T-cell (primary cell): ENCODE data around the gene COL1A1. TPM values are rescaled to one million over a fixed set of nuclear protein-coding genes. Genes with fewer than 3 reads are reported as not detected.

Experiments
- ATAC-seq, 4 experiments: fragments of 200-7000 bp in 3 of 4; fragments of 150-1000 bp in 1 of 4; cut with Tn5 transposase; replicated peaks in 1 of 4; 1 replicate in 3 of 4; 2 replicates in 1 of 4; pipeline ENCODE4 v1.10.0; 2021; ENCODE audit warnings: moderate library complexity in 3 of 4, mild to moderate bottlenecking in 2 of 4, moderate number of reproducible peaks in 1 of 4
- CTCF ChIA-PET, 2 donors: fragments of 300-600 bp; sonication (Branson Sonifier 250); formaldehyde crosslinking; loops; one replicate each; lab custom pipeline; 2022; ENCODE audit warnings: antibody characterized with exemption in 2 of 2; lab: Charles Lee
- POLR2A ChIA-PET, 2 donors: fragments of 300-600 bp; sonication (Branson Sonifier 250); formaldehyde crosslinking; loops; one replicate each; lab custom pipeline; 2022; ENCODE audit warnings: antibody characterized with exemption in 2 of 2; lab: Charles Lee
- DNase-seq, 35 experiments: peaks; one replicate each; pipeline versions ENCODE4 v3.0.0 to v3.0.0-alpha.2; 2013 to 2023
- H3K27ac ChIP-seq: one replicate; pipeline ENCODE4 v1.5.1; 2013; ENCODE audit warnings: low read length
- H3K27me3 ChIP-seq, 2 experiments: replicated peaks in 1 of 2; 1 replicate in 1 of 2; 2 replicates in 1 of 2; pipeline versions ENCODE4 v1.6.1 to v1.7.0; 2013; ENCODE audit warnings: low read length in 1 of 2, mixed read lengths in 1 of 2; ENCODE audit not compliant: control insufficient read depth in 2 of 2, insufficient read depth in 2 of 2; ENCODE audit errors: extremely low read depth in 1 of 2
- H3K36me3 ChIP-seq, 2 donors: 1 replicate in 1 of 2; 2 replicates in 1 of 2; pipeline versions ENCODE4 v1.6.1 to v1.7.0; 2013; ENCODE audit warnings: low read length in 1 of 2; ENCODE audit not compliant: control insufficient read depth in 2 of 2, insufficient read depth in 1 of 2; ENCODE audit errors: extremely low read depth in 1 of 2
- H3K4me1 ChIP-seq, 2 experiments: 1 replicate in 1 of 2; 2 replicates in 1 of 2; pipeline versions ENCODE4 v1.6.1 to v1.7.0; 2013; ENCODE audit warnings: low read length in 2 of 2, mixed read lengths in 1 of 2; ENCODE audit not compliant: insufficient read depth in 2 of 2, control insufficient read depth in 1 of 2; ENCODE audit errors: extremely low read depth in 1 of 2
- H3K4me3 ChIP-seq, 2 donors: 1 replicate in 1 of 2; 2 replicates in 1 of 2; pipeline versions ENCODE4 v1.5.1 to v1.7.0; 2013; ENCODE audit warnings: mild to moderate bottlenecking in 2 of 2, low read length in 1 of 2, moderate library complexity in 1 of 2; ENCODE audit not compliant: control insufficient read depth in 1 of 2; ENCODE audit errors: extremely low read depth in 1 of 2
- H3K9me3 ChIP-seq: 2 replicates; pipeline ENCODE4 v1.7.0; 2013
- H3K27ac Mint-ChIP-seq, 2 donors: one replicate each; pipeline ENCODE4 v1.8.0; 2020 to 2021; ENCODE audit warnings: mild to moderate bottlenecking in 2 of 2, mixed read lengths in 2 of 2
- H3K27me3 Mint-ChIP-seq, 2 donors: one replicate each; pipeline ENCODE4 v1.8.0; 2021 to 2022; ENCODE audit warnings: mixed read lengths in 2 of 2
- H3K36me3 Mint-ChIP-seq: one replicate; pipeline ENCODE4 v1.8.0; 2021; ENCODE audit warnings: mixed read lengths
- H3K4me1 Mint-ChIP-seq, 3 donors: one replicate each; pipeline ENCODE4 v1.8.0; 2020 to 2022; ENCODE audit warnings: mixed read lengths in 3 of 3, mild to moderate bottlenecking in 1 of 3
- H3K4me3 Mint-ChIP-seq, 3 donors: one replicate each; pipeline ENCODE4 v1.8.0; 2020 to 2022; ENCODE audit warnings: mild to moderate bottlenecking in 3 of 3, mixed read lengths in 3 of 3, moderate library complexity in 3 of 3
- H3K9me3 Mint-ChIP-seq, 3 donors: one replicate each; pipeline ENCODE4 v1.8.0; 2020 to 2022; ENCODE audit warnings: mixed read lengths in 3 of 3
- WGBS: methylation state at CpG from one replicate; pipeline ENCODE4 v1.1.5; 2013; ENCODE audit warnings: missing lambda C conversion rate; ENCODE audit not compliant: insufficient coverage; 5-methylcytosine and 5-hydroxymethylcytosine counted together
- total RNA-seq, 35 experiments: library from RNA in 6 of 35; stranded (reverse) in 6 of 35; fragments of 120-200 nt in 1 of 35; gene quantifications; one replicate each; pipeline versions ENCODE4 v1.2.1 to v1.2.4 and lab custom pipeline; 2013 to 2026

Gene COL1A1
- total RNA-seq, 5 donors from 2014 or later (not counting 1 experiment from before 2014, with no cell fraction given), result 4.1 to 21.0 (median 6.6) TPM

GRCh38 chr17:50189550-50190292 lies 11.7 kb downstream of the COL1A1 start:
- CTCF ChIA-PET, result no interaction called here
- POLR2A ChIA-PET, result no interaction called here
- no peaks in the 10 kb centered on the region for H3K36me3 Mint-ChIP-seq
- peaks cover 0 to 3% of the 10 kb centered on the region in 2 donors for H3K27me3 Mint-ChIP-seq
- no peak for ATAC-seq
- no peaks in the 10 kb centered on the region for H3K36me3 ChIP-seq
- H3K4me1 ChIP-seq, result peaks cover 0 to 2% of the 10 kb centered on the region in 2 experiments
- H3K27ac ChIP-seq, result no peak overlapping the region
- peaks cover 0 to 6% (median 0%) of the 10 kb centered on the region in 3 donors for H3K4me1 Mint-ChIP-seq
- no peaks in the 10 kb centered on the region for H3K9me3 Mint-ChIP-seq
- WGBS, result 80% methylated on average over 15 of the region's 20 CpGs
- no peak overlapping the region for H3K4me3 ChIP-seq
- H3K4me3 Mint-ChIP-seq, result no peak overlapping the region
- H3K27me3 ChIP-seq, result peaks cover 0 to 55% of the 10 kb centered on the region in 2 experiments
- DNase-seq, result no peak
- H3K9me3 ChIP-seq, result no peaks in the 10 kb centered on the region
- H3K27ac Mint-ChIP-seq, result no peak overlapping the region

- Histone ChIP-seq H3K36me3 (no peaks in the 10 kb centered on the region), H3K9me3 (no peaks in the 10 kb centered on the region), H3K27me3 (peaks cover 0 to 48% of the 10 kb centered on the region in 2 experiments), H3K27ac (no peak overlapping the region), H3K4me1 (peaks cover 2 to 6% of the 10 kb centered on the region in 2 experiments), H3K4me3 (no peak overlapping the region)
- 70% methylated on average over 7 of the region's 11 CpGs for WGBS
- ATAC-seq (no peak), DNase-seq (no peak)
- peaks cover 0 to 3% of the 10 kb centered on the region in 2 donors for H3K27me3 Mint-ChIP-seq
- peaks cover 2 to 11% (median 3%) of the 10 kb centered on the region in 3 donors for H3K4me1 Mint-ChIP-seq
- no peaks in the 10 kb centered on the region for H3K9me3 Mint-ChIP-seq
- ChIA-PET POLR2A (no interaction called here), CTCF (no interaction called here)
- no peaks in the 10 kb centered on the region for H3K36me3 Mint-ChIP-seq
- H3K4me3 Mint-ChIP-seq, result no peak overlapping the region
- H3K27ac Mint-ChIP-seq, result no peak overlapping the region
Observed at GRCh38 chr17:50188921-50189549, 12.4 kb downstream of the COL1A1 start.

- ATAC-seq (no peak), DNase-seq (no peak)
- peaks cover 0 to 45% of the 10 kb centered on the region in 2 experiments for H3K27me3 ChIP-seq
- no peak overlapping the region for H3K4me3 Mint-ChIP-seq
- WGBS, result 79% methylated on average over 10 of the region's 13 CpGs
- H3K27me3 Mint-ChIP-seq, result peaks cover 0 to 3% of the 10 kb centered on the region in 2 donors
- no peaks in the 10 kb centered on the region for H3K9me3 ChIP-seq
- H3K27ac ChIP-seq, result no peak overlapping the region
- H3K9me3 Mint-ChIP-seq, result no peaks in the 10 kb centered on the region
- no peaks in the 10 kb centered on the region for H3K36me3 Mint-ChIP-seq
- peaks cover 2 to 11% of the 10 kb centered on the region in 2 experiments for H3K4me1 ChIP-seq
- H3K4me1 Mint-ChIP-seq, result peaks cover 7 to 16% (median 8%) of the 10 kb centered on the region in 3 donors
- no peak overlapping the region for H3K27ac Mint-ChIP-seq
- CTCF ChIA-PET, result no interaction called here
- POLR2A ChIA-PET, result no interaction called here
- no peaks in the 10 kb centered on the region for H3K36me3 ChIP-seq
- no peak overlapping the region for H3K4me3 ChIP-seq
Observed at GRCh38 chr17:50188531-50188920, 12.9 kb downstream of the COL1A1 start.

GRCh38 chr17:50187751-50188530 lies 13.5 kb downstream of the COL1A1 start:
- no peak for ATAC-seq
- H3K4me3 ChIP-seq, result no peak overlapping the region
- peaks cover 0 to 47% of the 10 kb centered on the region in 2 experiments for H3K27me3 ChIP-seq
- no peaks in the 10 kb centered on the region for H3K36me3 ChIP-seq
- H3K27ac ChIP-seq, result no peak overlapping the region
- Mint-ChIP-seq H3K36me3 (no peaks in the 10 kb centered on the region), H3K27ac (no peak overlapping the region), H3K27me3 (peaks cover 0 to 3% of the 10 kb centered on the region in 2 donors), H3K4me1 (peaks cover 10 to 20% (median 13%) of the 10 kb centered on the region in 3 donors), H3K4me3 (no peak overlapping the region), H3K9me3 (no peaks in the 10 kb centered on the region)
- ChIA-PET POLR2A (interaction anchor here in 1 of 2 donors (0.6 kb wide), 1 partner anchor 9 kb away, joined by 3 read pairs; no protein-coding TSS in a partner anchor), CTCF (no interaction called here)
- H3K4me1 ChIP-seq, result peaks cover 2 to 15% of the 10 kb centered on the region in 2 experiments
- DNase-seq, result no peak
- WGBS, result 77% methylated on average over 9 of the region's 17 CpGs
- H3K9me3 ChIP-seq, result no peaks in the 10 kb centered on the region

GRCh38 chr17:50187394-50187725 lies 14.1 kb downstream of the COL1A1 start:
- Mint-ChIP-seq H3K27me3 (peaks cover 0 to 3% of the 10 kb centered on the region in 2 donors), H3K36me3 (no peaks in the 10 kb centered on the region), H3K4me3 (no peak overlapping the region), H3K9me3 (no peaks in the 10 kb centered on the region), H3K27ac (no peak overlapping the region), H3K4me1 (peaks cover 10 to 23% (median 19%) of the 10 kb centered on the region in 3 donors)
- ChIA-PET CTCF (no interaction called here), POLR2A (interaction anchor here in 1 of 2 donors (0.6 kb wide), 1 partner anchor 9 kb away, joined by 3 read pairs; no protein-coding TSS in a partner anchor)
- DNase-seq (no peak), ATAC-seq (no peak)
- Histone ChIP-seq H3K4me3 (no peak overlapping the region), H3K27ac (no peak overlapping the region), H3K9me3 (no peaks in the 10 kb centered on the region), H3K36me3 (no peaks in the 10 kb centered on the region), H3K4me1 (peaks cover 2 to 15% of the 10 kb centered on the region in 2 experiments), H3K27me3 (peaks cover 0 to 41% of the 10 kb centered on the region in 2 experiments)
- 71% methylated on average over 3 of the region's 4 CpGs for WGBS
